Mucosa of descending colon (tissue), 3 donors: ENCODE data around the gene PLK2. TPM values are rescaled to one million over a fixed set of nuclear protein-coding genes. Genes with fewer than 3 reads are reported as not detected.

Experiments
- ATAC-seq: fragments of 200-7000 bp; cut with Tn5 transposase; one replicate; pipeline ENCODE4 v1.9.1; 2020; ENCODE audit warnings: mild to moderate bottlenecking, moderate library complexity
- DNase-seq, 3 donors: peaks; one replicate each; pipeline ENCODE4 v3.0.0-alpha.2; 2020
- H3K36me3 ChIP-seq: fragments of 200-600 bp; one replicate; pipeline ENCODE4 v1.8.0; 2021; ENCODE audit warnings: low read depth, mild to moderate bottlenecking
- H3K4me1 ChIP-seq: fragments of 200-600 bp; one replicate; pipeline ENCODE4 v1.8.0; 2021; ENCODE audit warnings: low read depth, mild to moderate bottlenecking
- H3K4me3 ChIP-seq: fragments of 200-600 bp; one replicate; pipeline ENCODE4 v1.8.0; 2021; ENCODE audit warnings: mild to moderate bottlenecking
- H3K9me3 ChIP-seq: fragments of 200-600 bp; one replicate; pipeline ENCODE4 v1.8.0; 2021; ENCODE audit warnings: mild to moderate bottlenecking
- CTCF ChIP-seq: fragments of 200-600 bp; IDR thresholded peaks from one replicate; pipeline ENCODE4 v1.8.0; 2022; ENCODE audit warnings: antibody characterized with exemption, mild to moderate bottlenecking
- intact Hi-C, 2 donors: fragments of 100-400 bp; cut with DNase I in 1 of 2; cut with micrococcal nuclease in 1 of 2; formaldehyde crosslinking; loops; one replicate each; pipeline versions ENCODE4 v1.11.0 to v1.11.1; 2022; cut with DNase I, micrococcal nuclease
- total RNA-seq, 3 donors: library from RNA; stranded (reverse); fragmentation: NEBNext Ultra II Directional in 2 of 3; extraction: Animal tissue kit (Norgen Biotek cat#: 25700) in 2 of 3; gene quantifications; one replicate each; pipeline versions ENCODE4 v1.2.1 to v1.2.4, GENCODE V29; 2021 to 2023
- donor health status: DM: no; HTN: no; CAD: no; lungs with moderate emphysema.
- donor health status: DM: no; HTN: no; CAD: no.
- donor health status: DM: no; HTN: yes; CAD: no.

PLK2 gene
- total RNA-seq, 3 donors from 2014 or later = 13.0 to 24.7 (median 14.5) TPM

- ATAC-seq = no peak
- intact Hi-C loops = loop anchor here in 1 of 2 donors (10.0 kb wide), 1 partner anchor 666 kb away; no protein-coding TSS in a partner anchor
- H3K36me3 ChIP-seq = no peaks in the 10 kb centered on the region
Observed at GRCh38 chr5:58450811-58451629, 8.9 kb downstream of the PLK2 start.

GRCh38 chr5:58450018-58450417 is 9.9 kb downstream of the PLK2 start:
- TF ChIP-seq CTCF = no peak
- Histone ChIP-seq H3K36me3 (no peaks in the 10 kb centered on the region), H3K4me3 (no peak overlapping the region), H3K9me3 (no peaks in the 10 kb centered on the region), H3K4me1 (peaks cover 3% of the 10 kb centered on the region)
- intact Hi-C loops = loop anchor here in 1 of 2 donors (10.0 kb wide), 1 partner anchor 665 kb away; no protein-coding TSS in a partner anchor
- no peak for DNase-seq
- ATAC-seq = no peak

More at GRCh38 chr5:58450811-58451629, 8.9 kb downstream of the PLK2 start:
- no peak for TF ChIP-seq CTCF
- Histone ChIP-seq H3K4me3 (no peak overlapping the region), H3K9me3 (no peaks in the 10 kb centered on the region), H3K4me1 (peaks cover 3% of the 10 kb centered on the region)
- DNase-seq = no peak

GRCh38 chr5:58447226-58447625 is 12.7 kb downstream of the PLK2 start:
- no peak overlapping the region for H3K4me3 ChIP-seq
- no peaks in the 10 kb centered on the region for H3K36me3 ChIP-seq
- ATAC-seq (no peak), DNase-seq (no peak)
- H3K9me3 ChIP-seq = no peaks in the 10 kb centered on the region
- H3K4me1 ChIP-seq = no peaks in the 10 kb centered on the region
- TF ChIP-seq CTCF = no peak
- intact Hi-C loops = no loop called here

- no peaks in the 10 kb centered on the region for H3K36me3 ChIP-seq
- intact Hi-C loops = no loop called here
- TF ChIP-seq CTCF = no peak
- no peak for ATAC-seq
- H3K4me1 ChIP-seq = no peaks in the 10 kb centered on the region
- no peak overlapping the region for H3K4me3 ChIP-seq
- no peaks in the 10 kb centered on the region for H3K9me3 ChIP-seq
- no peak for DNase-seq
Observed at GRCh38 chr5:58446024-58446423, 13.9 kb downstream of the PLK2 start.

GRCh38 chr5:58444805-58445204 is 15.1 kb downstream of the PLK2 start:
- DNase-seq = no peak
- no peak for TF ChIP-seq CTCF
- peak; percentile 46 for ATAC-seq
- Histone ChIP-seq H3K36me3 (no peaks in the 10 kb centered on the region), H3K4me1 (no peaks in the 10 kb centered on the region), H3K4me3 (no peak overlapping the region), H3K9me3 (no peaks in the 10 kb centered on the region)
- intact Hi-C loops = no loop called here
